Fibroblast of the aortic adventitia (primary cell): Measurements from ENCODE around the gene TEP1. TPM values are rescaled to one million over a fixed set of nuclear protein-coding genes. Genes with fewer than 3 reads are reported as not detected.

Experiments
- DNase-seq: peaks from one replicate; pipeline ENCODE4 v3.0.0-alpha.2; 2010; ENCODE audit warnings: low read depth
- H3K4me3 ChIP-seq: 2 replicates; pipeline ENCODE4 v1.5.1; 2011; ENCODE audit warnings: low read depth, mild to moderate bottlenecking, control low read depth, low read length, moderate library complexity
- total RNA-seq: library from RNA; depleted of rRNA; stranded (reverse); fragments of >200 nt; gene quantifications from 2 replicates; pipeline ENCODE4 v1.2.3, GENCODE V29; 2012; ENCODE audit warnings: low replicate concordance
- TF ChIP-seq, protein P1 (sequence below): IDR thresholded peaks from 2 replicates; pipeline ENCODE4 v1.5.1; 2011; ENCODE audit warnings: mild to moderate bottlenecking, low read length, control low read depth, inconsistent platforms; ENCODE audit not compliant: insufficient read depth

Gene TEP1
- total RNA-seq, 1 donor = 17.8 TPM

DNA sequence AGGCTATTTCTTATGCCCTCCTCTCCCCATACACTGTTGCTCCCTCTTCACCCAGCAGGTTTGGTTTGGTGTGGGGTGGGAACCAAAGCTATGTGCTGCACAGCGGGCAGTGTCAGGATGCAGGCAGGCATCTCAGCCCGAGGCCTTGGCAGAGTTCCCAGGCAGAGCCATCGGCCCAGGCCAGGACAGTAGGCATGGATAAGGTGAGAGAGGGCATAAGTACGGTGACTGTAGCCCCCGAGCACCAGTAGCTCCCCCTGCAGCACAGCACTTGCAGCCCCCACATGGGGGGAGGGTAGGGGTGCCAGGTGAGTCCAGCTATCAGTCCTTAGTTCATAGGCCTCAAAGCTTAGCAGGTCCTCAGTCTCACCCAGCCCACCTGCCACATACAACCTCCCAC, 15.5 kb upstream of the TEP1 start:
- no peak overlapping the region for H3K4me3 ChIP-seq
- TF ChIP-seq, protein P1, sequence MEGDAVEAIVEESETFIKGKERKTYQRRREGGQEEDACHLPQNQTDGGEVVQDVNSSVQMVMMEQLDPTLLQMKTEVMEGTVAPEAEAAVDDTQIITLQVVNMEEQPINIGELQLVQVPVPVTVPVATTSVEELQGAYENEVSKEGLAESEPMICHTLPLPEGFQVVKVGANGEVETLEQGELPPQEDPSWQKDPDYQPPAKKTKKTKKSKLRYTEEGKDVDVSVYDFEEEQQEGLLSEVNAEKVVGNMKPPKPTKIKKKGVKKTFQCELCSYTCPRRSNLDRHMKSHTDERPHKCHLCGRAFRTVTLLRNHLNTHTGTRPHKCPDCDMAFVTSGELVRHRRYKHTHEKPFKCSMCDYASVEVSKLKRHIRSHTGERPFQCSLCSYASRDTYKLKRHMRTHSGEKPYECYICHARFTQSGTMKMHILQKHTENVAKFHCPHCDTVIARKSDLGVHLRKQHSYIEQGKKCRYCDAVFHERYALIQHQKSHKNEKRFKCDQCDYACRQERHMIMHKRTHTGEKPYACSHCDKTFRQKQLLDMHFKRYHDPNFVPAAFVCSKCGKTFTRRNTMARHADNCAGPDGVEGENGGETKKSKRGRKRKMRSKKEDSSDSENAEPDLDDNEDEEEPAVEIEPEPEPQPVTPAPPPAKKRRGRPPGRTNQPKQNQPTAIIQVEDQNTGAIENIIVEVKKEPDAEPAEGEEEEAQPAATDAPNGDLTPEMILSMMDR = no peak
- no peak for DNase-seq

DNA sequence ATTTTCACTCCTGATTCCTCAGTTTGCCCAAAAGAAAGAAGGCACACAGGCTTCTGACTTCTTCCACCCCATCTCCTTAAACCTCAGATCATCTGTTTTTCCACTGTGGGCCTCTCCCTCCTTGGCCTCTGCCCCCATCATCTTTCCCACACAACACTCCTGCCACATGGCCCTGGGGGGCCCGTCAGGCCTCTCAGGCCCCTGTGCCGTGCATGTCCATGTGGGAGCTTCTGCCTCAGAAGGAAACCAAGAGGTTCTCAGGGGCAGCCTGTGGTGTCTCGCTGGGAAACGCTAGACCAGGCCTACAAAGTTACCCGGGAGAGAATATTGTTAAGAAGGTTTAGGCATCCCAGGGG, 14.7 kb upstream of the TEP1 start:
- TF ChIP-seq, protein P1 = no peak
- no peak for DNase-seq

DNA sequence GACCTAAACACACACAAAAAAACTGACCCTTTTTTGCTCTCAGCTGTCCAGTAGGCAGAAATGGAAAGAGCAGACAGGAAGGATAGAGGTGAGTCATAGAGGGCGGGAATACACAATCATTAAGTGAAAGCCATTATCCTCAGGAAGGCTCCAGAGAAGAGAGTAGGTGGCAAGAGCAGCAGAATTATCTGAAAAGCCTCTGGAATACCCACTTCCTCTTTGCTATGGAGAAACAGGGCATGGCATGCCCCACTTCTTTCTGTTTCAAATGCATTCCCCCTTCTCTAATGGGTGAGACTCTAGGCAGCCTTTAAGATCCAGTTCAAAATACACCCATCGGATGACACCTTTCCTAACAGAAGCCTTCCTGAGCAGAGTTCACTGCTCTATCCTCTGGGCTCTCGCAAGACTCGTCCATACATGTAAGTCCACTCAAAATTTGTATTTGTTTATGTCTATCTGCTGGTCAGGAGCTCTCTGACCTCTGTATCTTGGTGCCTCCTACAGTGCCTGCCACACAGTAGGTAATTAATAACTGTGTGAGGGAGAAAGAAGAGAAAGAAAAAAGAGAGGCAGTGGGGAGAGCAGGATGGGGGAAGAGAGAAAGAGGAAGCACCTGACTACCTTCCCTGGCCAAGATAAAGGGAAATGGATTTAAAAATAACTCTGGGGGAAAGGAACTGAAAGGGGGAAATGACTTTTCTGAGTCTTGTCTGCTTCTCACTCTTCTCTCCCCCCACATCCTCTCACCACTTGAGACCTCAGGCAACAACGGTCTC, 14.1 kb upstream of the TEP1 start:
- TF ChIP-seq, protein P1 = no peak

More for the DNA sequence above, 14.7 kb upstream of the TEP1 start:
- H3K4me3 ChIP-seq = no peak overlapping the region

DNA sequence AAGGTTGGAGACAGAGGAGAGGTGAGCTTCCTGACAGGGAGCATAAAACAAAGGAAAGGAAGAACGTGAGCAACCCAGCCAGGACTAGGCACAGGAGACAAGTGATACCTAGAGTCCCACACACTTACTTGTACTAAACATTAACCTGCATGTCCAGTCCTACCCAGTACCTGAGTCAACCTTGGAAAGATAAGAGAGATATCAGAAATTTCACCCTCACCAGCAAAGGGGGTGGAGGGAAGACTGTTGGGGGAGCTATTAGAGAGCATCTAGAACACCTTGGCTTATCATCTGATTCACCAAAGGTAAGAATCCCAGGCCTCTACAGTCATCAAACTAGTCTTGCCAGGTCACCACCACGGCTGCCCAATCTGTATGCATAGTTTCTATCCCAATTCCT, 11.6 kb upstream of the TEP1 start:
- DNase-seq = no peak
- TF ChIP-seq, protein P1 = no peak
- no peak overlapping the region for H3K4me3 ChIP-seq

More for the DNA sequence above, 14.1 kb upstream of the TEP1 start:
- no peak overlapping the region for H3K4me3 ChIP-seq
- DNase-seq = peak; percentile 59

DNA sequence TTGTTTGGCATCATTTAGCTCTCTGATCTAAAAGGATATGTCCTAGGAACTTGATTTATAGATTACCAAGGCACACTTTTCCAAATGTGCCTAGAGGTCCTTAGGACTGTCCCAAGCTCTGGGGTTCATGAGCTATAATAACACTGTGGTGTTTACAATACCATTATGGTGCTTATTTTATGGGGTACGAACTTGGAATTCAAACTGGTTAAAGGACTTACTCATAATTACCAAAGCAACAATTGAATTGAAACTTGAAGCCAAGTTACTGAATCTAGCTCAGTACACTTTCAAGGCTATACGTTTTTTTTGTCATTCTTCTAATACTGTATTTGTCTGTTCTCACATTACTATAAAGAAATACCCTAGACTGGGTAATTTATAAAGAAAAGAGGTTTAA, 9.6 kb upstream of the TEP1 start:
- no peak overlapping the region for H3K4me3 ChIP-seq
- TF ChIP-seq, protein P1 = no peak
- no peak for DNase-seq

DNA sequence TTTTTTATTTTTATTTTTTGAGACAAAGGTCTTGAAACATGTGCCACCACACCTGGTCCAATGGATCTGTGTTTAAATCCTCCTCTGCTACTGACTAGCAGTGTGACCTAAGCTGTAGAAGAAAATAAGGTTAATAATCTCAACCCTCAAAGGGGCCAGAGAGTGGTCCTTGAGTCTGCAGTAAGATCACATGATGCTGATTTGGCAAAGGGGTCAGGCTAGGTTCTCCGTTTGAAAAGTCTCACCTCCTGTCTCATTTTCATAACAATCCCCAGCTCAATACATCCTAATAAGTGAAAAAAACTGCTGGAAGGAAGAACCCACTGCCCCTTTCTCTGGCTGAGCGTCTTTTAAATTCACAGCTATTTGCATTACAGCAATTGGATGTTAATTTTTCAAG, 8.0 kb upstream of the TEP1 start:
- no peak overlapping the region for H3K4me3 ChIP-seq
- no peak for DNase-seq

More for the DNA sequence above, 8.0 kb upstream of the TEP1 start:
- TF ChIP-seq, protein P1 = no peak
